K562 (cell line): ENCODE data around the gene ZMYND12.

Experiments
- CBX3 ChIP-seq, 2 experiments: IDR thresholded peaks; 1 replicate in 1 of 2; 2 replicates in 1 of 2; pipeline ENCODE4 v1.6.1; 2012; ENCODE audit warnings: inconsistent platforms in 2 of 2, low read length in 2 of 2, borderline replicate concordance in 1 of 2, control low read depth in 1 of 2
- CUX1 ChIP-seq: fragments of 200-800 bp; sonication (Bioruptor generic); IDR thresholded peaks from 2 replicates; pipeline ENCODE4 v1.6.1; 2016; ENCODE audit warnings: missing genetic modification characterization, missing compliant biosample characterization
- EZH2 ChIP-seq: IDR thresholded peaks from 2 replicates; pipeline ENCODE4 v1.6.1; 2012; ENCODE audit warnings: low read depth, mild to moderate bottlenecking, inconsistent platforms, low read length, borderline replicate concordance
- FOS ChIP-seq: IDR thresholded peaks from 3 replicates; pipeline ENCODE4 v1.6.1; 2011; ENCODE audit not compliant: insufficient read length; ENCODE audit errors: extremely low read depth
- NFYB ChIP-seq: IDR thresholded peaks from 2 replicates; pipeline ENCODE4 v1.6.1; 2011; ENCODE audit warnings: mild to moderate bottlenecking, moderate library complexity; ENCODE audit not compliant: insufficient read length; ENCODE audit errors: extremely low read depth
- RNF2 ChIP-seq: sonication (generic); IDR thresholded peaks from 2 replicates; pipeline ENCODE4 v1.6.1; 2016
- ZBTB1 ChIP-seq: sonication (generic); formaldehyde crosslinking; IDR thresholded peaks from 2 replicates; pipeline ENCODE4 v1.8.1; 2023; ENCODE audit warnings: missing genetic modification reagents, low read depth, mild to moderate bottlenecking, borderline replicate concordance
- ZNF253 ChIP-seq: fragments of 250-450 bp; sonication (Bioruptor Pico); conservative IDR thresholded peaks from 2 replicates; pipeline ENCODE4 v1.6.1; 2021; ENCODE audit warnings: mild to moderate bottlenecking
- TF ChIP-seq, protein P1 (sequence below), 3 experiments: IDR thresholded peaks in 2 of 3; conservative IDR thresholded peaks in 1 of 3; 2 replicates each; pipeline ENCODE4 v1.5.1; 2011 to 2012; ENCODE audit warnings: low read length in 3 of 3, mild to moderate bottlenecking in 3 of 3, control low read depth in 2 of 3, improper control_type of control experiment in 1 of 3, inconsistent platforms in 1 of 3, low read depth in 1 of 3, mixed read lengths in 1 of 3, moderate library complexity in 1 of 3; ENCODE audit not compliant: insufficient read depth in 2 of 3

DNA sequence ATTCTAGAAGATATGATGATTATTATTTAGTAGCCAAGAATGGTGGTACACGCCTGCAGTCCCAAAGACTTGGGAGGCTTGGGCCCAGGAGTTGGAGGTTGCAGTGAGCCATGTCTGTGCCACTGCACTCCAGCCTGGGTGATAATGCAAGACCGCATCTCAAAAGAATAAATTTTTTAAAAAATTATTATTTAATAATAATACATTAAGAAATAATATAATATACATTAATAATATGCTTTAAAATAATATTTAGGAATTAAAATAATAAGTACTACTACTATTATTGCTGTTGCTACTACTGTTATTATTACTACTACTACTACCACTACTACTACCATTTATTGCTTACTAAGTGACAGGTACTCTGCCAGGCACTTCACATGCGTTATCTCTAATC, 34.4 kb upstream of the ZMYND12 start:
- TF ChIP-seq FOS (no peak), ZNF253 (CRISPR knock-in tag) (no peak), CUX1 (no peak), RNF2 (no peak), NFYB (no peak), CBX3 (IDR thresholded peaks at IDR 0.05; ENCODE audit: borderline replicate concordance in 1 of 2, low read length in 2 of 2) (no peak), ZBTB1 (CRISPR knock-in tag) (no peak), EZH2 (no peak)
- TF ChIP-seq, protein P1, sequence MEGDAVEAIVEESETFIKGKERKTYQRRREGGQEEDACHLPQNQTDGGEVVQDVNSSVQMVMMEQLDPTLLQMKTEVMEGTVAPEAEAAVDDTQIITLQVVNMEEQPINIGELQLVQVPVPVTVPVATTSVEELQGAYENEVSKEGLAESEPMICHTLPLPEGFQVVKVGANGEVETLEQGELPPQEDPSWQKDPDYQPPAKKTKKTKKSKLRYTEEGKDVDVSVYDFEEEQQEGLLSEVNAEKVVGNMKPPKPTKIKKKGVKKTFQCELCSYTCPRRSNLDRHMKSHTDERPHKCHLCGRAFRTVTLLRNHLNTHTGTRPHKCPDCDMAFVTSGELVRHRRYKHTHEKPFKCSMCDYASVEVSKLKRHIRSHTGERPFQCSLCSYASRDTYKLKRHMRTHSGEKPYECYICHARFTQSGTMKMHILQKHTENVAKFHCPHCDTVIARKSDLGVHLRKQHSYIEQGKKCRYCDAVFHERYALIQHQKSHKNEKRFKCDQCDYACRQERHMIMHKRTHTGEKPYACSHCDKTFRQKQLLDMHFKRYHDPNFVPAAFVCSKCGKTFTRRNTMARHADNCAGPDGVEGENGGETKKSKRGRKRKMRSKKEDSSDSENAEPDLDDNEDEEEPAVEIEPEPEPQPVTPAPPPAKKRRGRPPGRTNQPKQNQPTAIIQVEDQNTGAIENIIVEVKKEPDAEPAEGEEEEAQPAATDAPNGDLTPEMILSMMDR (IDR thresholded peaks at IDR 0.05 in 2 of 3, conservative IDR thresholded peaks at IDR 0.05 in 1 of 3; ENCODE audit: insufficient read depth in 2 of 3, low read depth in 1 of 3, low read length in 3 of 3), result no peak
